WTC11 (cell line): Measurements from ENCODE around the gene CBFB. TPM values are rescaled to one million over a fixed set of nuclear protein-coding genes. Genes with fewer than 3 reads are reported as not detected.

ENCODE experiments used
- ATF1 ChIP-seq: sonication (generic); formaldehyde crosslinking; IDR thresholded peaks from 2 replicates; pipeline ENCODE4 v1.8.1; 2023; ENCODE audit warnings: mild to moderate bottlenecking, moderate library complexity, missing genetic modification reagents
- ATF3 ChIP-seq: sonication (generic); formaldehyde crosslinking; conservative IDR thresholded peaks from 2 replicates; pipeline ENCODE4 v1.8.1; 2022; ENCODE audit warnings: mild to moderate bottlenecking, missing genetic modification reagents
- ATF6 ChIP-seq: sonication (generic); formaldehyde crosslinking; IDR thresholded peaks from 2 replicates; pipeline ENCODE4 v1.8.1; 2023; ENCODE audit warnings: mild to moderate bottlenecking, missing genetic modification reagents
- E2F1 ChIP-seq: sonication (generic); formaldehyde crosslinking; IDR thresholded peaks from 2 replicates; pipeline ENCODE4 v1.8.0; 2022; ENCODE audit warnings: mild to moderate bottlenecking, missing genetic modification reagents
- ERG ChIP-seq: fragments of 250-450 bp; sonication (Bioruptor Pico); IDR thresholded peaks from 2 replicates; pipeline ENCODE4 v1.8.0; 2021; ENCODE audit warnings: mild to moderate bottlenecking
- GABPB1 ChIP-seq: sonication (generic); formaldehyde crosslinking; IDR thresholded peaks from 2 replicates; pipeline ENCODE4 v1.8.1; 2023; ENCODE audit warnings: mild to moderate bottlenecking, missing genetic modification reagents
- GTF2I ChIP-seq: fragments of 250-450 bp; sonication (Bioruptor Pico); conservative IDR thresholded peaks from 2 replicates; pipeline ENCODE4 v1.4.0; 2021; ENCODE audit warnings: mild to moderate bottlenecking
- JUN ChIP-seq: sonication (generic); formaldehyde crosslinking; IDR thresholded peaks from 2 replicates; pipeline ENCODE4 v1.8.0; 2023; ENCODE audit warnings: mild to moderate bottlenecking, missing genetic modification reagents
- KAT7 ChIP-seq: sonication (generic); formaldehyde crosslinking; IDR thresholded peaks from 2 replicates; pipeline ENCODE4 v1.8.1; 2023; ENCODE audit warnings: missing genetic modification reagents, mild to moderate bottlenecking, borderline replicate concordance
- MAX ChIP-seq: sonication (generic); formaldehyde crosslinking; IDR thresholded peaks from 2 replicates; pipeline ENCODE4 v1.8.0; 2022; ENCODE audit warnings: mild to moderate bottlenecking, missing genetic modification reagents
- MLX ChIP-seq: sonication (generic); formaldehyde crosslinking; IDR thresholded peaks from 2 replicates; pipeline ENCODE4 v1.8.1; 2023; ENCODE audit warnings: mild to moderate bottlenecking, missing genetic modification reagents, moderate library complexity
- NR1H2 ChIP-seq: sonication (generic); formaldehyde crosslinking; IDR thresholded peaks from 2 replicates; pipeline ENCODE4 v1.9.0; 2021; ENCODE audit warnings: mild to moderate bottlenecking, moderate library complexity, missing genetic modification reagents
- NR3C1 ChIP-seq: sonication (generic); formaldehyde crosslinking; conservative IDR thresholded peaks from 2 replicates; pipeline ENCODE4 v1.8.1; 2023; ENCODE audit warnings: low read depth, mild to moderate bottlenecking, missing genetic modification reagents
- PRRX2 ChIP-seq: fragments of 250-450 bp; sonication (Bioruptor Pico); IDR thresholded peaks from 2 replicates; pipeline ENCODE4 v1.8.0; 2021; ENCODE audit warnings: mild to moderate bottlenecking
- RORB ChIP-seq: fragments of 250-450 bp; sonication (Bioruptor Pico); IDR thresholded peaks from 2 replicates; pipeline ENCODE4 v1.9.0; 2021; ENCODE audit warnings: mild to moderate bottlenecking
- SMAD4 ChIP-seq: sonication (generic); formaldehyde crosslinking; IDR thresholded peaks from 2 replicates; pipeline ENCODE4 v1.8.0; 2022; ENCODE audit warnings: mild to moderate bottlenecking, missing genetic modification reagents
- SOX15 ChIP-seq: fragments of 250-450 bp; sonication (Bioruptor Pico); IDR thresholded peaks from 2 replicates; pipeline ENCODE4 v1.9.0; 2021; ENCODE audit warnings: mild to moderate bottlenecking
- SP1 ChIP-seq: sonication (generic); formaldehyde crosslinking; conservative IDR thresholded peaks from 2 replicates; pipeline ENCODE4 v1.8.1; 2022; ENCODE audit warnings: missing genetic modification reagents
- ZMAT4 ChIP-seq: fragments of 250-450 bp; sonication (Bioruptor Pico); IDR thresholded peaks from 2 replicates; pipeline ENCODE4 v1.9.0; 2021; ENCODE audit warnings: mild to moderate bottlenecking
- ZNF121 ChIP-seq: sonication (generic); formaldehyde crosslinking; IDR thresholded peaks from 2 replicates; pipeline ENCODE4 v1.8.0; 2023; ENCODE audit warnings: missing genetic modification reagents
- ZNF232 ChIP-seq: sonication (generic); formaldehyde crosslinking; IDR thresholded peaks from 2 replicates; pipeline ENCODE4 v1.8.0; 2022; ENCODE audit warnings: mild to moderate bottlenecking, missing genetic modification reagents
- ZNF263 ChIP-seq: sonication (generic); formaldehyde crosslinking; IDR thresholded peaks from 2 replicates; pipeline ENCODE4 v1.8.1; 2022; ENCODE audit warnings: low read depth, mild to moderate bottlenecking, moderate library complexity, missing genetic modification reagents
- ZNF317 ChIP-seq: sonication (generic); formaldehyde crosslinking; IDR thresholded peaks from 2 replicates; pipeline ENCODE4 v1.8.1; 2023; ENCODE audit warnings: low read depth, mild to moderate bottlenecking, moderate library complexity, missing genetic modification reagents, borderline replicate concordance
- ZNF423 ChIP-seq: fragments of 250-450 bp; sonication (Bioruptor Pico); IDR thresholded peaks from 2 replicates; pipeline ENCODE4 v2.1.2; 2022; ENCODE audit warnings: mild to moderate bottlenecking, moderate library complexity
- ZNF512 ChIP-seq: sonication (generic); formaldehyde crosslinking; IDR thresholded peaks from 2 replicates; pipeline ENCODE4 v1.8.1; 2022; ENCODE audit warnings: missing genetic modification reagents, borderline replicate concordance
- ZNF532 ChIP-seq: fragments of 250-450 bp; sonication (Bioruptor Pico); IDR thresholded peaks from 2 replicates; pipeline ENCODE4 v1.9.0; 2021; ENCODE audit warnings: mild to moderate bottlenecking, borderline replicate concordance
- ZSCAN18 ChIP-seq: fragments of 250-450 bp; sonication (Bioruptor Pico); IDR thresholded peaks from 2 replicates; pipeline ENCODE4 v2.1.2; 2022; ENCODE audit warnings: mild to moderate bottlenecking, moderate library complexity
- total RNA-seq: library from RNA; stranded (reverse); gene quantifications from 3 replicates; pipeline ENCODE4 v1.2.3, GENCODE V29; 2021

CBFB gene
- total RNA-seq, 1 experiment from 2014 or later = 36.9 TPM

GRCh38 chr16:67109407-67110135, 80.6 kb downstream of the CBFB start, which contains the start of gene PHAF1 (continued):
- TF ChIP-seq MAX (CRISPR knock-in tag) = peak; percentile 82
- TF ChIP-seq SOX15 = no peak
- TF ChIP-seq ATF1 (CRISPR knock-in tag) = no peak
- TF ChIP-seq JUN (CRISPR knock-in tag) = no peak
- no peak for TF ChIP-seq RORB
- no peak for TF ChIP-seq ZNF532 (CRISPR knock-in tag)
- no peak for TF ChIP-seq ZNF423 (CRISPR knock-in tag)
- TF ChIP-seq ZNF232 (CRISPR knock-in tag) = peak; percentile 61; the same call in 1 of the 2 replicates
- TF ChIP-seq ZSCAN18 = no peak
- no peak for TF ChIP-seq ZMAT4 (CRISPR knock-in tag)
- TF ChIP-seq NR1H2 (CRISPR knock-in tag) = no peak
- no peak for TF ChIP-seq SMAD4 (CRISPR knock-in tag)
- TF ChIP-seq ZNF317 (CRISPR knock-in tag) = no peak
- TF ChIP-seq MLX = no peak
- TF ChIP-seq E2F1 = no peak
- TF ChIP-seq GABPB1 (CRISPR knock-in tag) = peak; percentile 78
- TF ChIP-seq PRRX2 (CRISPR knock-in tag) = no peak
- TF ChIP-seq ZNF121 (CRISPR knock-in tag) = no peak
- TF ChIP-seq ZNF512 = no peak
- TF ChIP-seq KAT7 (CRISPR knock-in tag) = no peak
- TF ChIP-seq NR3C1 (CRISPR knock-in tag) = no peak
- no peak for TF ChIP-seq ATF3
- TF ChIP-seq ERG (CRISPR knock-in tag) = no peak
- no peak for TF ChIP-seq ATF6 (CRISPR knock-in tag)
- peak; percentile 94 for TF ChIP-seq SP1
- TF ChIP-seq ZNF263 (CRISPR knock-in tag) = no peak
- no peak for TF ChIP-seq GTF2I (CRISPR knock-in tag)
